Esophagus (tissue), 2 donors: Measurements from ENCODE around the gene TTC7B. TPM values are rescaled to one million over a fixed set of nuclear protein-coding genes. Genes with fewer than 3 reads are reported as not detected.
"Not testable (repeated sequence)": the region's sequence is repeated elsewhere in the genome, so short reads cannot be mapped to it uniquely, and the experiment has no call there.

Experiments
- H3K27ac ChIP-seq, 2 donors: one replicate each; pipeline ENCODE4 v1.5.1; 2013; ENCODE audit warnings: low read depth in 2 of 2, mild to moderate bottlenecking in 2 of 2, inconsistent platforms in 1 of 2, low read length in 1 of 2, moderate library complexity in 1 of 2
- H3K27me3 ChIP-seq, 2 donors: one replicate each; pipeline ENCODE4 v1.6.1; 2013; ENCODE audit warnings: low read length in 2 of 2, control low read depth in 1 of 2, mild to moderate bottlenecking in 1 of 2; ENCODE audit not compliant: insufficient read depth in 2 of 2, control insufficient read depth in 1 of 2
- H3K36me3 ChIP-seq, 2 donors: one replicate each; pipeline ENCODE4 v1.6.1; 2013; ENCODE audit warnings: low read length in 1 of 2; ENCODE audit not compliant: control insufficient read depth in 2 of 2, insufficient read depth in 2 of 2
- H3K4me1 ChIP-seq, 2 donors: one replicate each; pipeline ENCODE4 v1.6.1; 2013; ENCODE audit warnings: low read length in 1 of 2; ENCODE audit not compliant: control insufficient read depth in 2 of 2, insufficient read depth in 2 of 2
- H3K4me3 ChIP-seq, 2 donors: one replicate each; pipeline ENCODE4 v1.5.1; 2013; ENCODE audit warnings: low read length in 2 of 2, mild to moderate bottlenecking in 2 of 2, low read depth in 1 of 2, moderate library complexity in 1 of 2
- H3K9me3 ChIP-seq, 2 donors: one replicate each; pipeline ENCODE4 v1.6.1; 2013; ENCODE audit warnings: mild to moderate bottlenecking in 2 of 2, low read depth in 1 of 2, low read length in 1 of 2, moderate library complexity in 1 of 2; ENCODE audit not compliant: control insufficient read depth in 2 of 2, insufficient read depth in 1 of 2
- whole genome bisulfite sequencing, 2 donors: extraction: QIAGEN DNeasy Blood & Tissue Kit; methylation state at CpG; one replicate each; pipeline ENCODE4 v1.1.7; 2013; 5-methylcytosine and 5-hydroxymethylcytosine counted together
- polyA plus RNA-seq, 2 donors: library from polyadenylated mRNA; stranded (reverse); fragments of 200-250 nt; gene quantifications; one replicate each; pipeline ENCODE4 v1.2.3, GENCODE V29; 2013
- donor health status: healthy with polysubstance abuse.
- donor health status: Bipolar disorder and iron deficiency.

Gene TTC7B, protein sequence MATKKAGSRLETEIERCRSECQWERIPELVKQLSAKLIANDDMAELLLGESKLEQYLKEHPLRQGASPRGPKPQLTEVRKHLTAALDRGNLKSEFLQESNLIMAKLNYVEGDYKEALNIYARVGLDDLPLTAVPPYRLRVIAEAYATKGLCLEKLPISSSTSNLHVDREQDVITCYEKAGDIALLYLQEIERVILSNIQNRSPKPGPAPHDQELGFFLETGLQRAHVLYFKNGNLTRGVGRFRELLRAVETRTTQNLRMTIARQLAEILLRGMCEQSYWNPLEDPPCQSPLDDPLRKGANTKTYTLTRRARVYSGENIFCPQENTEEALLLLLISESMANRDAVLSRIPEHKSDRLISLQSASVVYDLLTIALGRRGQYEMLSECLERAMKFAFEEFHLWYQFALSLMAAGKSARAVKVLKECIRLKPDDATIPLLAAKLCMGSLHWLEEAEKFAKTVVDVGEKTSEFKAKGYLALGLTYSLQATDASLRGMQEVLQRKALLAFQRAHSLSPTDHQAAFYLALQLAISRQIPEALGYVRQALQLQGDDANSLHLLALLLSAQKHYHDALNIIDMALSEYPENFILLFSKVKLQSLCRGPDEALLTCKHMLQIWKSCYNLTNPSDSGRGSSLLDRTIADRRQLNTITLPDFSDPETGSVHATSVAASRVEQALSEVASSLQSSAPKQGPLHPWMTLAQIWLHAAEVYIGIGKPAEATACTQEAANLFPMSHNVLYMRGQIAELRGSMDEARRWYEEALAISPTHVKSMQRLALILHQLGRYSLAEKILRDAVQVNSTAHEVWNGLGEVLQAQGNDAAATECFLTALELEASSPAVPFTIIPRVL
- polyA plus RNA-seq: 1 to 10 TPM; 2.7 to 6.0 TPM

DNA sequence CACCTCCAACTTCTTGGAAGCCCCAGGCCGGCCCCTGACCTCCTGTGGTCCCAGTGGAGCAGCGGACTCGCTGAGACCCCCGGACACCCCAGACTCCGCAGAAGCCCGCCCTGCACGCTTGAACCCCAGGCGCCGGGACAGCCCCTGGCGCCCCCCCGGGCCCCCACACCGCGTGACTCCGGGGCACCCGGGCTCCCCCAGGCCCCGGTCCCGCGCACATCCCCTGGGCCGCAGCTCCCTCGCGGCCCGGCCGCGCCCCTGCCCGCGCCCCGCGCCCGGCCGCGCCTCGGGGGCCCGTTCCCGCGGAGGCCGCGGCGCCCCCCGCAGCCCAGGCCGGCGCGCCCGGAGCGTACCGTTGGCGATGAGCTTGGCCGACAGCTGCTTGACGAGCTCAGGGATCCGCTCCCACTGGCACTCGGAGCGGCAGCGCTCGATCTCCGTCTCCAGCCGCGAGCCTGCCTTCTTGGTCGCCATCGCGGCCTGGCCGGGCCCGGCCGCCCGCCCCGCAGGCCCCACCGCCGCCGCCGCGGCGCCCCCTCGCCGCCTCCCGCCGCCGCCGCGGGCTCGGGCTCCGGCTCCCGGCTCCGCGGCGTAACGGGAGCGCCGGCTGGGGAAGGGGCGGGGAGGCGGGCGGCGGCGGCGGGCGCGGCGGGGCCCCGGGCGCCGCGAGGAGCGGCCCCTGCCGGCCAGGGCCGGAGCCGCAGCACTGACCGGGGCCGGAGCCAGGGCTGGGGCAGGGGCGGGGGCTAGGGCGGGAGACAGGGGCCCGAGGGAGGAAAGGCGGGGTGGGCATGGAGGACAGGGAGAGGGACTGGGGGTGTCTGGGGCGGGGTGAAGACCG, at the start of gene TTC7B:
TTC7B (minus strand) TSS at position 609 of the 841 bp plus-strand sequence; CDS start at position 474, 135 bp downstream.
- Histone ChIP-seq H3K36me3 (no peaks in the 10 kb centered on the region), H3K4me1 (peaks cover 0 to 5% of the 10 kb centered on the region in 2 donors), H3K9me3 (no peaks in the 10 kb centered on the region), H3K27ac (no peak within 1 kb of the TSS), H3K27me3 (no peaks in the 10 kb centered on the region), H3K4me3 (peak within 1 kb of the TSS; percentile 62)
- WGBS, 2 donors: 1 to 2% methylated on average over 56 to 111 of the region's 111 CpGs

DNA sequence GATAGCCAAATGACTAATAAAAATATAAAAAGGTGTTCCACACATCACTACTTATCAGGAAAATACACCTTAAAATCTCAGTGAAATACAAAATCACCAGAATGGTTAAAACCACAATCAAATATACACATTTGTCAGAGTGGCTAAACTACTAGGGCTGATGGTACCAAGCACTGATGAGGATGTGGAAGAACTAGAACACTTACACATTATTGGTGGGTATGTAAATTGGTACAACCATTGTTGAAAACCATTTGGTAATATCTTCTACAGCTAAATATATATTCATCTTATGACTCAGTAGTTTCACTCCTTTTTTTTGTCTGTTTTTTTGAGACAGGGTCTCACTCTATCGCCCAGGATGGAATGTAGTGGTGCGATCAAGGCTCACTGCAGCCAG, 48.5 kb upstream of the TTC7B start:
- H3K9me3 ChIP-seq: no peaks in the 10 kb centered on the region
- WGBS, 2 donors: 97 to 100% methylated on average over 2 of the region's 2 CpGs
- no peaks in the 10 kb centered on the region for H3K36me3 ChIP-seq
- H3K4me3 ChIP-seq: no peak overlapping the region
- H3K4me1 ChIP-seq: no peaks in the 10 kb centered on the region
- no peaks in the 10 kb centered on the region for H3K27me3 ChIP-seq
- H3K27ac ChIP-seq: no peak overlapping the region

DNA sequence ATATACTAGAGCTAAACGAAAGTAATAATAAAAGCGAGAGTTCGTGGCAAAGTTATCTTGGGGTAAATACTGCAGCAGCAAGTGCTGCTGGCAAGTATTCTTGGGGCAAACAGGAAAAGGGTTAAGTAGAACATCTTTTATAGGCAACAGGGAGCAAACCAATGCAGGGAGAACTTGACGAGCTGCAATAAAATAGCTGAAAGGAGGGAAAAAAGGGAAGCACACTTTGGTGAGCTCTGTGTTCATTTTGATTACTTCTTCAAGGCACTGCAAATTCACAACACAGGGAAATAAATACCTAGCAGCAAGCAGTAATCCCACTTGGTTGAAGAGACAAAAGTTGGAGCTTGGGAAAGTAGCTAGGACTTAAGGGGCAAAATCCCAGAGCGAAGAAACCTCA, 42.3 kb upstream of the TTC7B start:
- peaks cover 0 to 2% of the 10 kb centered on the region in 2 donors for H3K4me1 ChIP-seq
- H3K27me3 ChIP-seq: no peaks in the 10 kb centered on the region
- H3K4me3 ChIP-seq: no peak overlapping the region
- H3K9me3 ChIP-seq: no peaks in the 10 kb centered on the region
- no peaks in the 10 kb centered on the region for H3K36me3 ChIP-seq
- no peak overlapping the region for H3K27ac ChIP-seq
- WGBS, 2 donors: 76 to 80% methylated on average over 5 of the region's 5 CpGs

DNA sequence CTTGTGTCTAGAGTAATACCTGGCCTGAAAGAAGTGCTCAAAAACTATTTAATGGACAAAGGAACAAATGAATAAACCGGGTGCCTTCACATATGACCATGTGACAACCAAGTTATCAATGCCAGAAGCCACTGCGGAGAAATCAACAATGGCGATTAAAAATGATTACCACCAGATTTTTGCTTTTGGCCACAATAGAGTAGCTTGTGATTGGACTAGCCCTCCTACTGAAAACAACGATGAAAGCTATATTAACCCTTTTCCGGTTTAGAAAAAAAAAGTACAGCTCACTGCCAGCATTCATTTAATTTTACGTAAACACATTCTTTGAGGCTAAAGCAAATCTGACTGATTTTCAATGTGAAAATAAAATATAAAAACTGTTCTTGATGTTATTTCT, 41.6 kb upstream of the TTC7B start:
- Histone ChIP-seq H3K27ac (no peak overlapping the region), H3K27me3 (no peaks in the 10 kb centered on the region), H3K4me1 (peaks cover 0 to 2% of the 10 kb centered on the region in 2 donors), H3K36me3 (no peaks in the 10 kb centered on the region), H3K9me3 (no peaks in the 10 kb centered on the region), H3K4me3 (no peak overlapping the region)
- WGBS, 2 donors: 79 to 82% methylated on average over 6 of the region's 6 CpGs

DNA sequence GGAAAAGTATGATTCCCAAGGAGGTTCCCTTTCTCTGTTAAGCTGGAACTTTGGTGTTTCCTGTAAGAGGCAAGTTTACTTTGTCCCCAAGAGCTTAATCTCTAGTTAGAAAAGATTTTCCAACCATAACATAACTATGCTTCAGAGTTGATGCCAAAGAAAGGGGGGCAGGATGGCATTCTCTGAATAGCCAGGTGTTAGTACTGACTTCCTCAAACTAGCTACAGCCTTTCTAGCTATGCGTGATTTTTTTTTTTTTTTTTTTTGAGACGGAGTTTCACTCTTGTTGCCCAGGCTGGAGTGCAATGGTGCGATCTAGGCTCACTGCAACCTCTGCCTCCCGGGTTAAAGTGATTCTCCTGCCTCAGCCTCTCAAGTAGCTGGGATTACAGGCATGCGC, 39.9 kb upstream of the TTC7B start:
- not testable (repeated sequence) for H3K4me3 ChIP-seq, H3K36me3 ChIP-seq, H3K27ac ChIP-seq, H3K27me3 ChIP-seq, H3K9me3 ChIP-seq, H3K4me1 ChIP-seq
- WGBS, 2 donors: 81 to 88% methylated on average over 5 of the region's 5 CpGs

DNA sequence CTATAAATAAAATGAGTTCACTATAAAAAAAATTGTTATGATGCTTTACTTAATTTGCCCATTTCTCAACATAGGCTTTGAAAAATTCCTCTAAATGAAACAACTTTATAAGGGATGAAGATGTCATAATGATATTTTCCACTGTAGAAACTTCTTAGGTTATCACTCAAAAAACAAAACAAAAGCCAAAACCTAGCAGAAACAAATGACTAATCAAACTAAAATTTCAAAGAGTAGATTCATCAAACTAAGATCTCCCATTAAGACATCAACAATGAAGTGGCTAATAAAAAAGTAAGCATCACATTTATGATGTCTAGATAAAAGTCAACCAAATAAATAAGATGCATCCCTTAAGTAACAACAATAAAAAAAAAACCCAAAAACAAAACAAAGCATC, 36.9 kb upstream of the TTC7B start:
- H3K27me3 ChIP-seq: no peaks in the 10 kb centered on the region
- H3K27ac ChIP-seq: no peak overlapping the region
- no peaks in the 10 kb centered on the region for H3K9me3 ChIP-seq
- no peaks in the 10 kb centered on the region for H3K4me1 ChIP-seq
- no peak overlapping the region for H3K4me3 ChIP-seq
- no peaks in the 10 kb centered on the region for H3K36me3 ChIP-seq

DNA sequence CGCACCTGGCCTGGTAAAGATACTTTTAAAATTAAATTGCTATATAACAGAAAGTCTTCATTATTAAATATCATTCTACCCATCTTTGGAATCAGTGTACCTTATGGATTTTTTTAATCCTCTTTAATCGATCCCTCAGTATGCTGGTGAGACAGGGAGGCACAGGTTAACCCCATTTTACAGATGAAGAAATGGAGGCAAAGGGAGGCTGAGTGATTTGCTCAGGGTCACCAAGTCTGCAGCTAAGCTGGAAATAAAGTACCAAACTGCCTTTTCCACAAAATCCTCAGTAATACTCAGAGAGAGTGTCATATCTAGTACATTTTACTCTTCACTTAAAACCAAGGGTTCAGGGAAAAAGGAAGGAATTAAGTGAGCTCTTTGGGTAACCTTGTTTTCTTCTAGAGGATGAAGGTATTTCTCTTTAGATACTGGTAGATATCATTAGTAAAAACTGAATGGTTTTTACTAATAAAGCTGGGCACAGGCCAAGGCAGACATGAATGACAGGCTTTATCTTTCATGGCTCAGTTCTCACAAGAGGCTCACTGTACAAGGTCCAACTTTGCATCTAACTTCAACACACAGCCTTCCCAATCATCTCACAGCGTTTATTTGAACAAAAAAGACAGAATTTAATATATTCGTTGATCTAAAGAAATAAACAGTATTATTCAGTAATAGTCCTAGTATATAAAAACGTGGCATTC, 35.3 kb upstream of the TTC7B start:
- H3K4me1 ChIP-seq: no peaks in the 10 kb centered on the region
- WGBS, 2 donors: 89 to 90% methylated on average over 5 of the region's 5 CpGs
- no peaks in the 10 kb centered on the region for H3K9me3 ChIP-seq
- H3K36me3 ChIP-seq: no peaks in the 10 kb centered on the region
- H3K4me3 ChIP-seq: no peak overlapping the region
- no peaks in the 10 kb centered on the region for H3K27me3 ChIP-seq
- no peak overlapping the region for H3K27ac ChIP-seq

DNA sequence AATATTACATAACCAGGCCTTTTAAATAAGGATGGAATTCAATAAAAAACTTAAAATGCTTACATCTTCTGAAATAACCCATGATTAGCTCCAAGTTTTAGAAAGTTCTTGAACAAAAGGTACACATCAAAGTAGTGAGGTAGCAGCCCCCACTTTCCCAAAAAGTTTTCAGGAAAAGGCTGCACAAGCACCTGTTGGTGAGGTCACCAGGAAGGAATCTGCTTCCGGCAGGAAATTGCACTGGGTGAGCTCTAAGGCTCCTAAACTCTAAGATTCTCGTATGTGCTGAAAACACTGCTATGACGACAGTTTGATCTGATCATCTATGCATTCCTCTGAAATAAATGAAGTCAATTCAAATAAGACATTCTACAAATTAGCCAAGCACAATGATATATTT, 34.3 kb upstream of the TTC7B start:
- Histone ChIP-seq H3K36me3 (no peaks in the 10 kb centered on the region), H3K4me3 (no peak overlapping the region), H3K27ac (no peak overlapping the region), H3K27me3 (no peaks in the 10 kb centered on the region), H3K9me3 (no peaks in the 10 kb centered on the region), H3K4me1 (no peaks in the 10 kb centered on the region)
- 73 to 78% methylated on average over 3 of the region's 3 CpGs for WGBS, 2 donors
